Measurements from ENCODE around the gene GIPR.
"Not testable (repeated sequence)": the region's sequence is repeated elsewhere in the genome, so short reads cannot be mapped to it uniquely, and the experiment has no call there.

Gene GIPR

GRCh38 chr19:45717131-45717982 lies 49.3 kb downstream of the GIPR start:
- DNase-seq (ENCODE audit: extremely low read depth, low read depth), result peak; percentile 97
- peak overlapping the region; percentile 83 for H3K4me3 ChIP-seq (replicated peaks; ENCODE audit: low read depth, low read length)
- TF ChIP-seq CTCF (IDR thresholded peaks at IDR 0.05; ENCODE audit: low read depth, low read length, missing control alignments), result no peak

GRCh38 chr19:45717983-45718650 lies 50.1 kb downstream of the GIPR start:
- no peak for DNase-seq (ENCODE audit: extremely low read depth, low read depth)
- H3K4me3 ChIP-seq (replicated peaks; ENCODE audit: low read depth, low read length), result peak overlapping the region; percentile 83
- no peak for TF ChIP-seq CTCF (IDR thresholded peaks at IDR 0.05; ENCODE audit: low read depth, low read length, missing control alignments)

- not testable (repeated sequence) for DNase-seq (ENCODE audit: extremely low read depth, low read depth); H3K4me3 ChIP-seq (replicated peaks; ENCODE audit: low read depth, low read length)
Measured at GRCh38 chr19:45720065-45720464, 52.0 kb downstream of the GIPR start.

DNA sequence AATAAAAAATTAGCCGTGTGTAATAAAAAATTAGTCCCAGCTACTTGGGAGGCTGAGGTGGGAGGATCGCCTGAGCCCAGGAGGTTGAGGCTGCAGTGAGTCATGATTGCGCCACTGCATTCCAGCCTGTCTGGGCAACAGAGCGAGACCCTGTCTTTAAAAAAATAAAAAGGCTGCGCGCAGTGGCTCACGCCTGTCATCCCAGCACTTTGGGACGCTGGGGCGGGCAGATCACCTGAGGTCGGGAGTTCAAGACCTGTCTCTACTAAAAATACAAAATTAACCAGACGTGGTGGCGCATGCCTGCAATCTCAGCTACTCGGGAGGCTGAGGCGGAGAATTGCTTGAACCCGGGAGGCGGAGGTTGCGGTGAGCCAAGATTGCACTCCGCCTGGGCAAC lies 60.7 kb downstream of the GIPR start:
- not testable (repeated sequence) for H3K4me3 ChIP-seq (replicated peaks; ENCODE audit: low read depth, low read length)

DNA sequence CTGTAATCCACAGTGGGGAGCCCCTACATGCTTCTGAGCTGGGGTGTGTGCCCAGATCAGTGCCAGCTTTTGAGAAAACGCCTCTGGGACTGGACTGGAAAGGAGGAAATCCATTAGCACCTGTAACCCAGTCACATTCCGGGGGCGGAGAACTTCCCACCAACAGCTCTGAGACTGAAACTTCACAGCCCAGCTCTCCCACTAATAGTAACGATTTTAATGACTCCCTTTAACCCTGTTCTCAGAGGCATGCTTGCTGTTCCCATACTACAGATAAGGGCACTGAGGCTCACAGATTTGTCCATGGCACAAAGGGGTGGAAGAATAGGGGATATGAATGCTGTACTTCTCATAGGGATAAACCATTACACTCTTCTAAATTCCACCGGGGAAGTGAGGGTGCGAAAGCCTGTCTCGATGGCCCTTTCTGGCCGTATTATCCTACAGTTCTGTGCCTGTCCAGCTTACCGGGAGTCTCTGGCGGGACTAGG lies 61.8 kb downstream of the GIPR start:
- DNase-seq (ENCODE audit: extremely low read depth, low read depth), result no peak
- H3K4me3 ChIP-seq (replicated peaks; ENCODE audit: low read depth, low read length), result peak overlapping the region; percentile 95

More for the DNA sequence above, 60.7 kb downstream of the GIPR start:
- DNase-seq (ENCODE audit: extremely low read depth, low read depth), result not testable (repeated sequence)

DNA sequence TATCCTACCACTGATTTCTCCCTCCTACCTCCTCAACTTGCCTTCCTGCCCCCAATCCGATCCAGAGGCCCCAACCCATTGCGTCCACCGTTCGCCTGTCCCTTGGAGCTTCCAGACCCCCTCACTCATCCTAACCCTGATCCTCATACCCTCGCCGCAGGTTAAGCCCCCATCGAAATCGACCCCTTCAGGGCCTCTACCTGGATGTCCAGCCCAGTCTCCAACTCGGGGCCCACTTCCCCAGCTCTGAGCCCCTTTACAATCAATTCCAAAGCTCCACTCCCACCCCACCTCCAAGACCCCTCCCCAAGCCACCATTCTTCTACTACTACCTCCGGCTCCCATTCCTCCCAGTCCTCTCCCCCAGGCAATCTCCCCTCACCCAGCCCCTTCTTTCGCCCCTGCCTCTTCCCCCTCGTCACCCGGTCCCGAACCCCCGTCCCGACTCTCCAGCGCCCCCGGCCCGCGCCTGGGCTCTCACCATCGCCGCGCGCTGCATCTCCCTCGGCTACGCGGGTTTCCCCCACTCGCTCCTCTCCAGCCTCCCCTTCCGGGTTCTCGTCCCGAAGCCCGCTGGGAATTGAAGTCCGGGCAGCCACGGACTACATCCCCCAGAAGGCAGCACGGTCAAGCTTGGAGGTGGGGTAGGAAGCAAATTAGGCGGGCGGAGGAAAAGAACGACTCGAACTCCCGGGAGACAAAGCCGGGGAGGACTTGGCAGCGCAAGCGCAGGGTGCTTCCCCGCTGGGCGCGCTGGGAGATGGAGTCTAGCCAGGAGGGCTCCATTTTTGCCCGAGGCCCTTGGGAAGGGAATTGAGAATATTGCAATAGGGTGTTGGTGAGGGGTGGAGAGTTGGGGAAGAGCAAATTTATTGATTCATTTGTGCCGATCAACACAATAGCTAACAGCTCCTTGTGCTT lies 62.6 kb downstream of the GIPR start, which contains the start of gene FBXO46:
Gene FBXO46 (minus strand): TSS at position 529 of the 921 bp plus-strand sequence. CDS start 17,401 bp downstream, outside the sequence.
- DNase-seq (ENCODE audit: extremely low read depth, low read depth), result peak; percentile 94
- peak within 1 kb of the TSS; percentile 95 for H3K4me3 ChIP-seq (replicated peaks; ENCODE audit: low read depth, low read length)
- TF ChIP-seq CTCF (IDR thresholded peaks at IDR 0.05; ENCODE audit: low read depth, low read length, missing control alignments), result no peak

More for the DNA sequence above, 61.8 kb downstream of the GIPR start:
- TF ChIP-seq CTCF (IDR thresholded peaks at IDR 0.05; ENCODE audit: low read depth, low read length, missing control alignments), result no peak
